LoVo (cell line): ENCODE data around the gene VIPR2.
"Not testable (repeated sequence)": the region's sequence is repeated elsewhere in the genome, so short reads cannot be mapped to it uniquely, and the experiment has no call there.

ENCODE experiments used
- DNase-seq: peaks from one replicate; pipeline ENCODE4 v3.0.0-alpha.2; 2016; ENCODE audit warnings: low spot score

VIPR2 gene, protein sequence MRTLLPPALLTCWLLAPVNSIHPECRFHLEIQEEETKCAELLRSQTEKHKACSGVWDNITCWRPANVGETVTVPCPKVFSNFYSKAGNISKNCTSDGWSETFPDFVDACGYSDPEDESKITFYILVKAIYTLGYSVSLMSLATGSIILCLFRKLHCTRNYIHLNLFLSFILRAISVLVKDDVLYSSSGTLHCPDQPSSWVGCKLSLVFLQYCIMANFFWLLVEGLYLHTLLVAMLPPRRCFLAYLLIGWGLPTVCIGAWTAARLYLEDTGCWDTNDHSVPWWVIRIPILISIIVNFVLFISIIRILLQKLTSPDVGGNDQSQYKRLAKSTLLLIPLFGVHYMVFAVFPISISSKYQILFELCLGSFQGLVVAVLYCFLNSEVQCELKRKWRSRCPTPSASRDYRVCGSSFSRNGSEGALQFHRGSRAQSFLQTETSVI

DNA sequence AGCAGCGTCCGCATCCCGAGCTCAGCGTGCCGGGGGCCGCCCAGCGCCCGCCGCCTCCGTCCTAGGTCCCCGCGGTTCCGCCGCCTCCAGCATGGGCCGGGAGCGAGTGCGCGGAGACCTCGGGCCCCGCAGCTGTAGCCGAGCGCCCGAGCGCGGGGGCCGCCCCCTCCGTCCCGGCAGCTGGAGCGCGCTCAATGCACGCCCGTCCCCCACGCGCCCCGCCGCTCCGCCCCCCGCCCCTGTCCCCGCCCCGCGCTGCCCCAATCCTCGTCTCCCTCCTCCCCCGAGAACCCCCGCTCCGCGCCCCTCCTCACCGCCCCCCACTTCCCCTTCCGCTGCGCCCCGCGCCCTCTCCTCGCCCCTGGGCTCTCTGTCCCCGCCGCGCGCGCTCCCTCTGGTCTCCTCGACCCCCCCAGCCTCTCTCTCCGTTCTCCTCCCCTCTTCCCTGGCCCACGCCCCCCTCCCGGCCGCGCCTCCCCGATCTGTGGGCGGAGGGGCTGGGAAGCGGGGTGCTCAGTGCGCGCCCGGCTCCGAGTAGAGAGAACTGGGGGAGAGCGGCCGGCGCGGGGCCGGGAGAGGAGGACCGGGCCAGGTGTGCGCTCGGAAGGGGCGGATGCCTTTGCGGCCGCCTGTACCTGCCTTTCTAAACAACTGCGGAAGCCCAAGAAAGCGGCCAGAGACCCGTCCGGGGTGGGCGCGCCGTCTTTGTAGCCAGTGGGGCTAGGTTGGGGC is at the start of gene VIPR2:
VIPR2 (minus strand) TSS at position 110 of the 732 bp plus-strand sequence; CDS start at position 14, 96 bp downstream.
- DNase-seq: no peak

DNA sequence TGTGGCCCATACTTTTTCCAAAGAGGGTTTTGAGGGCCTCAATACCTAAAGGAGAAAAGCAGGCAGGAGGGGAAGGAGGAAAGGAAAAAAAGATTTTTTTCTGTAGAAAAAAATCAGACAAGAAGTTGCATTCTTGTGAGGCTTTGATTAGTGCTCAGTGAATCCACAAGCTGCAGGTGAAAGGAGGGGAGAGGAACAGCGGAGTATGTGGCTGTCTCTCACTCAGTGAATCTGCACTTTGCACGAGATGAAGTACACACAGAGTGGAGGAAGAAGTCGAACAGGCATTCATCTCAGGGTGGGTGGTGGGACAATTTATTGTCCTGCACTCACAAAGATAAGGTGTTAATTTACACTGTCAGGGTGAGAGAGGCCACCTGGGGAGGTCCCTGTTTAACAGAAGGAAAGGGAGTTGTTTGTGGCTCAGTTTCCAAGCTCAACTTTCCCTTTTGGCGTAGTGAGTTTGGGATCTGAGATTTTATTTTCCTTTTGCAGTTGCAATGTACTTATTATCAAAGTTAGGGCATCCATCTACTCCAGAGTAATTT is 49.0 kb upstream of the VIPR2 start:
- DNase-seq: no peak

DNA sequence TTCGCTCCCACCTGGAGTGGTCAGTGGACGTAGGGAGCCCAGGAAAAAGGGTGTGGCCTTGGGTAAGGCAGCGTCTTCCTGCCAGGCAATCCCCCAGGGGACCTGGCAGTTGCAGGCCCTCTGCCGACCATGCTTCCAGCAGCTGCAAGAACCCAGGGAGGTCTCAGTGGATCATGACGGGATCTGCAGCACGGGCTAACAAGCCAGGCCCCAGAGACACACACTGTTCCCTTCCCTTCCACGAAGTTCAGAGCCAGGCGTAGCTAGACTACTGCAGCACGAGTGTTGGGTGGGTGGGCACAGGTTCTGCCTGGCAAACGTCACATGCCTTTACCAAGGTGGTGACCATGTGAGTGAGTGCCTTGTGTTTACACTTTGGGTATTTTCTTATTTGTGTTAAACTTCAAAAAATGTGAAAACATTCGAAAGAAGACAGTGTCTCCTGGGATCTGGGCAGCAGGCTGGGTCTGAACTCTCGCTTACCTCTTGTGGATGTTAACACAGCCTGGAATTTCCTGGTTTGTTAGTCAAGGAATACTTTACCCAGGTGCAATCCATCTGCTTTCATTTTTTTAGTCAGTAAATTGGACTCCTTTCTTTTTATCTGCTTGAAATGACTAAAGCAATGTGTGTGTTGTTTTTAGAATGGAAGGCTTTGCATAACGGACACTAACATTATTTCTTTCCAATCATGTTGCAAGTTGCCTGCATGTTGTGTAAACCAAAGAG is 48.2 kb upstream of the VIPR2 start:
- no peak for DNase-seq

DNA sequence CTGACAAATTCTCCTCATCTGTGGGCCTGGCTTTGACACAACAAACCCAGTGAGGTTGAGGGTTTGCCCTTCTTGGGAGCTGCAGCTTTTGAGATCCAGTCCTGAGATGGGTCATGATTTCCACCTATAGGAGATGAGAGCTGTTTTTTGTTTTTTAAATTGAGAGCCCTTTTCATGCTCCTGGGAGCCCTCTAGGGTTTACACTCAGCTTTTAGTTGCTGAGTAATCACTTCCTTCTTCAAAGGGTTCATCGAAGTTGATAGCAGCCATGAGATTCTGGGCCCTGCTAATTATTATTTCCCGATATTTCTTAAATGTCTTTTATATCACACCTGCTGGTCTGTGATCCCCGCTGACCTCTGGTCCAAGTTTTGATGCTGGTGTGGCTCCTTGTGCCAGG is 47.3 kb upstream of the VIPR2 start:
- DNase-seq: no peak

DNA sequence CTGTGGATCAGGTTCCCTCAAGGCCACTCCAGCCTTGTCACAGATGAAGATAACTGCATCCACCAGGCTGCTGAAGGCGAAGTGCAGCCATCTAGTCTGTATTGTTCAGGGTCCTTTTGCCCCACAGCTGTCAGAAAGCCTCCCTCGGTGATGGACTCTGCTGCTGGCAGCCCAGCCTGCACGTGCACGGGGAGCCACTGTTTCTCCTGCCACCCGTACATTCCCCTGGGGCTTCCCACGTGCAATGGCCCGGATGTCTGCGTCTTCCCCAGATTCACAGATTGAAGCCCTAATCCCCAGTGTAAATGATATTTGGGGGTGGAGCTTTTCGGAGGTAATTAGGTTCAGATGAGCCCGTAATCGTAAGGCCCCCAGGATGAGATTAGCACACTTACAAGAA is 46.6 kb upstream of the VIPR2 start:
- DNase-seq: no peak

DNA sequence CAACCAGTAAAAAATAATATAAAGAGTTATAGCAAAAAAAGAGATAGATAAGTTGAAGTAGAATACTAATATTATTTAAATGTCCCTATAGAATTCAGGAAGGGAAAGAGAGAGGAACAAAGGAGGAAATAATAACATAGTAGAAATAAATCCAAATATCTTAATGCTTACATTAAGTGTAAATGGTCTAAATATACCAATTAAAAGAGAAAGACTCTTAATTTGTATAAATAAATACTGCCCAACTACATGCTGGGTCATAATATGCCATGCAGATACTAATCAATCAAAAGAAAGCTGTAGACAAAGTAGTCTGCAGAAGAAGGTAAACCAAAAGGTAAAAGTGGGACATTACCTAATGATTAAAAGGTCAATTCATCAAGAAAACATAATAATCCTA is 43.3 kb upstream of the VIPR2 start:
- no peak for DNase-seq

DNA sequence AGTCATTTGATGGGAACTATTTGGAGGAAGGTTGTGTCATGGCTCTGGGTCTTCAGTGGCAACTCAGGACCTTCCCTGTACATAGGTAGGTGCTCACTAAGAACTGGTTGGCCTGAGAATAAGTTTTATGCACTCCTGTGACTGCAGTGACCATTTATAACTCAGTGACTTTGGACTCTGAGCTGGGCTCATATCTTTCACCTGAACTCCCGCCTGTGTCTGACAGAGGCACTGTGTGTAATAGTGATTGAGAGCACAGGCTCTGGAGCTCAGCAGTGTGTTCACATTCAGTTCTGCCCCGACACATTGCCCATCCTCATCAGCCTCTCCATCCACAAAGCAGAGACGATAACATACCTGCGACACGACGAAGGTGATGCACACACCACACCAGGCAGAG is 34.6 kb upstream of the VIPR2 start:
- DNase-seq: no peak

DNA sequence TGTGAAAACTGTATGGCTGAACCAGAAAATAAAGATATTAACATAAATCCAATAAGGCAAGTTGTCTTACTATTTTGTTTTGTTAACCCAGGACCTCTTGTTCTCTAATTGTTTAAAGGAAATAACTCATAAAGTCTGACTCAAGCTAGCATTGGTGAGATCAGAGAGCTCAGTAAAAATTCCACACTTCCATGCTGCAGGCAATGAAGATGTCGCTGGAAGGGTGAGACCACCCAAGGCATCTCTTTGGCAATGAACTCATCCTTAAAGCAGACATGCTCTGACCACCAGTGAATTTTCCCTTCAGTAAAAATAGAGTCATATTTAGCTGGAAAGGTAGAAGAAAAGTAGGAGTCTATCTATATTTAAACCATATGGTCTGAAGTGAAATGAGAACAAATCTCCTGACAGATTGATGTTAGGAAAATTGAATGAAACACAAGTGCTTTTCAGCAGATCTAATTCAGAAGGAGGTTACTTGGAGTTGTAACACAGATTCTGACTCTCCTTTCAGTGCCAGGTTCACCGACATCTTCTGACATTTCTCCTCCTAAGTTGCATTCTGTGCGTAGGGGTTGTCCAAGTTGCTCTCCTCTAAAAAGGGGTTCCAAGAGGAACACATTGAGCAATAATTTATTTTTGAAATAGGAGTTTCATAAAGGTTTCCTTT is 32.8 kb upstream of the VIPR2 start:
- no peak for DNase-seq

DNA sequence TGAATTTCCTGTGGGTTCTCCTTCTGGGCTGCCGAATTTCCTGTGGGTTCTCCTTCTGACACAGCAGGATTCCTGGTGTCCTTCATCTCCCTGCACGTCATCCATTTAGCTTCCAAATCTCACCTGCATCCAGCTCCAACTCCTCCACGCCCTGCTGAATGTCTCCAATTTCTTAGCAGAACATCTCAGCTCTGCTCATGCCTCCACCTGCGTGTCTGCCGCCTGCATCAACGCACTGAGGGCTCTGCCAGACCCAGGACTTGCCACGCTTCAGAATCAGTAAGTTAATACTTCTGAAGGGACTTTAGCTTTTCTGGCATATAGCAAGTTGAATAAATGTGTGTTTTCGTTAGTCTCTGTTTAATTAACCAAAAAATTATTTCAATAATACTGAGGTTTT is 31.1 kb upstream of the VIPR2 start:
- DNase-seq: no peak

DNA sequence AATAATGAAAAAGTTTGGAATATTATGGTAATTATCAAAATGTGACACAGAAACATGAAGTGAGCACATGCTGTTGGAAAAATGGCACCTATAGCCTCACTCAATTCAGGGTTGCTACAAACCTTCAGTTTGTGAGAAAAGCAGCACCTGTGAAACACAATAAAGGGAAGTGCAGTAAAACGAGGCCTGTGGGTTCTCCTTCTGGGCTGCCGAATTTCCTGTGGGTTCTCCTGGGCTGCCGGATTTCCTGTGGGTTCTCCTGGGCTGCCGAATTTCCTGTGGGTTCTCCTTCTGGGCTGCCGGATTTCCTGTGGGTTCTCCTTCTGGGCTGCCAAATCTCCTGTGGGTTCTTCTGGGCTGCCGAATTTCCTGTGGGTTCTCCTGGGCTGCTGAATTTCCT is 30.4 kb upstream of the VIPR2 start:
- not testable (repeated sequence) for DNase-seq

DNA sequence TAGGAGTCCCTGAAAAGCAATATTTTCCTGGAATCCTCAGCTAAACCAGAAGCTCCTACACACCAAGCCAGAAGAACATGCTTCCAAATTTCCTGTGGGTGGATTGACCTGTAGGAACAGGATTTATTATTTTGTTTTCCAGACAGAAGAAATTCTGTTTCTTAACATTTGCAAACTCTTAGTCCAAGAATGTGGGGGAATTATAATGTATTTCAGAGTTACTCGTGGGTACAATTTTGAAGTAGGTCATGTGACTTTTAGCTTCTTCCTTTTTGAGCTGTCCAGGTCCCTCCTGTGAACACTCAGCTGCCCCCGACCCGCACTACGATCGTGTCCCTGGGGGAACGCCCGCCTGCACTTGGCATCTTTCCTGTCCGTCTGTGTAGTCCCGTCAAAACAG is 27.7 kb upstream of the VIPR2 start:
- no peak for DNase-seq

DNA sequence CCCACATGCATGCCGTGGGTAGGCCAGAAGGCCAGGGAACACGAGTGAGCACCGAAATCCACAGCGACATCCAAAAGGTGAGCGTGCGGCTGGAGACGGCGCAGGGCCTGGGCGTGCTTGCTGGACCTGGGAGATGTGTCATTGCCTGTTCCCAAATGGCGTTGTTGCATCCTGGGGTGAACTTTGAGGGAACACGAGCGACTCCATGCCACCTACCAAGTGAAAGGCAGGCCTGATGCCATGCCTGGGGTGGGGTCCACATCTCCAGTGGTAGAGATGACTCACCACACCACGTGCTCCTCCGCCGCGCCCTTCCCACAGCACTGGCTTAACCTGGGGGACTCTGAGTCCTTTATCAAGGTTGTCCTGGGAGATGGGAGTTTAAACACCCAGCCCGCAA is 24.7 kb upstream of the VIPR2 start:
- no peak for DNase-seq

DNA sequence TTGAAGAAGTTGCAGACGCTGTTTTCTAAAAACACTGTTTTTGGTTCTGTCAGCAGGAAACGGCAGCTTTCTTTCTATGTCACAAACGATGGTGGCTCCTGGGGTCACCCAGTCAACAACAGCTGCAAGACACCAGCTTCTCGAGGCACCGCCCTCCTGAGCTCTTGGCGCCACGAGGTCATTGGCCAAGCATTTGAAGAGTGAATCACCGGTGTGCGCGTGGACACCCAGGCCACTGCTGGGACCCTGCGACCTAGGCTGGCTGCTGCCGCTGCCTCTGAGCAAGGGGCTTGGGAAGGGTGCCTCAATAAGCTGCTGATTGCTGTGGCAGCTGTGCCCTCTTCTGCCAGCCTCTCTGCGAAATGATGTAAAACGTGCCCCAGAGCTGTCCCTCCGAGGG is 22.5 kb upstream of the VIPR2 start:
- DNase-seq: no peak

DNA sequence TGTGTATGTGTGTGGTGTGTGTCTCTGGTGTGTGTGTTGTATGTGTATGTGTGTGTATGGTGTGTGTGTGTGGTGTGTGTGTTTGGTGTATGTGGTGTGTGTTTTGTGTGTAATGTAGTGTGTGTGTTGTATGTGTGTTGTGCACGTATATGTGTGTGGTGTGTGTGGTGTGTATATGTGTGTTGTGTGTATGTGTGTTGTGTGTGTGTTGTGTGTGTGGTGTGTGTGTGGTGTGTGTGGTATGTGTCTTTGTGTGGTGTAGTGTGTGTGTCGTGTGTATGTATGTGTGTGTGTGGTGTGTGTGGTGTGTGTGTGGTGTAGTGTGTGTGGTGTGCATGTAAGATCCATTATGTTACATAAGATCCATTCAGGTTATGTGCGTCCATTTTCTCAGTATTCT is 21.9 kb upstream of the VIPR2 start:
- DNase-seq: no peak

DNA sequence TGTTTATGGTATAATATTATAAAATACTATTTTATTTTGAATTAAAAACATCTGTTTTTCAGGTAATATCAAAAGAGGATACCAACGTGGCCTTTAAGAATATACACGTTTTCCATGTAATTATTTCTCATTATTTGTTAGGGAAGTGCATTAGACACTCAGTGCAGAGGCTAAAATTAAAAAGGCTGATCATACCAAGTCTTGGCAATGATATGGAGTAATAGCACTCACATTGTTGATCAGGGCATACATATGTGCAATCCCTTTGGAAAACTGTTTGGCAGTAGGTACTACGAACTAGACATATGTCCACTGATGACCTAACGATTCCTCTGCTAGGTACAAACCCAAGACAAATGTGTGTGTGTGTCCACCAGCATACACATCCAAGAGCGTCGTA is 20.7 kb upstream of the VIPR2 start:
- DNase-seq: no peak

DNA sequence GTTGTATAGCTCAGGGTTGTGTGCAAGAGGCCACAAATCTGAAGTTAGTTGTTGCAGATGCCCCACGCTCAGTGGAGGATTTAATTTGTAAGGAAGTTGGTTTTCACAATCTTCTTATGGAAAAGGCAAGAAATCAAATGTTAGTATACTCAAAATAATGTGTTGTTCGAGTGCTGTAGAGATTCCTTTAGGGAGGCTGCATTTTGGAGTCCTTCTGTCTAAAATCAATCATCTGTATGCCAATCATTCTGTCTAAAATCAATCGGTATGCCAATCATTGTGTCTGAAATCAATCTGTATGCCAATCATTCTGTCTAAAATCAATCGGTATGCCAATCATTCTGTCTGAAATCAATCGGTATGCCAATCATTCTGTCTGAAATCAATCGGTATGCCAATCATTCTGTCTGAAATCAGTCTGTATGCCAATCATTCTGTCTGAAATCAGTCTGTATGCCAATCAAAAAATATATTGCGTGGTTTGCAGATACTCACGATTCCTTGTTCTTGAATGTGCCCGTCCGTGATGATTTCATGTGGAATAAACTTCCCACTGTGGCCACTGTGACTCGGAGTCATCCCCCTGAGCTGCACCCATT is 19.1 kb upstream of the VIPR2 start:
- DNase-seq: not testable (repeated sequence)

DNA sequence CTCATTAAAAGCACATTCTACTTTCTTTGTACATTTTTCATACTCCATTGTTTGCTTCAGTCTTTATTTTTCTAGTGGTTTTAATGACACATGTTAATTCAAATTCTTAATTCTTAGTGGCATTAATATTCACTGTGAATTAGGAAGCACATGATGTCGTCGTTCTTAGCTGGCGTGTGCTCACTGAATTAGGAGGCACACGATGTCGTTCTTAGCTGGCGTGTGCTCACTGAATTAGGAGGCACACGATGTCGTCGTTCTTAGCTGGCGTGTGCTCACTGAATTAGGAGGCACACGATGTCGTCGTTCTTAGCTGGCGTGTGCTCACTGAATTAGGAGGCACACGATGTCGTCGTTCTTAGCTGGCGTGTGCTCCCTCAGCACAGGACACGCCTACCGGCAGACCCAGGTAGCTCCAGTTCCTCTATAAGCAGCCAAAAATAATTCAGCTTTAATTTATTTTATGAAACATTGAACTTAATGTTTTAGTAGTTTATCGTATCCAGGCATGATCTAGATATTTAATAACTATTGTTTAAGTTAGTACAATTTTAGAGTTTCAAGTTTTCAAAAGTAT is 17.5 kb upstream of the VIPR2 start:
- not testable (repeated sequence) for DNase-seq

DNA sequence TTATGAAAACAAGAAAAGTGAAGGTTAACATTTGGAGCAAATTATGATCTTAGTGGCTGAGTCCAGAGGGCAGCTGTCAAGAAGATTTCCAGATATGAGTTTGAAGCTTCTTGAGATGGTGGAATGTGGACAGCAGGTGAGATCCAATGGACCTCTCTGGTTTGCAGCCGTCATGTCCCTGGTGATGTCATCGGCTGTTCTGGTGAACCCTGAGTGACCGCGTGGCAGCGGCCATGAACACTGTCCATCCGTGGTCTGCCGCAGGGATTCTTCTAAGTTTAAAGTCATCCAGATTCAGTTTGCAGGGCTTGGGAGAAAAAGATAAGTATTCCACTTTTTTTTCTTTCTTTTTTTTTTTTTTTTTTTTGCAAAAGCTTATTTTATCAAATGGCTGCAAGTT is 15.8 kb upstream of the VIPR2 start:
- DNase-seq: no peak

DNA sequence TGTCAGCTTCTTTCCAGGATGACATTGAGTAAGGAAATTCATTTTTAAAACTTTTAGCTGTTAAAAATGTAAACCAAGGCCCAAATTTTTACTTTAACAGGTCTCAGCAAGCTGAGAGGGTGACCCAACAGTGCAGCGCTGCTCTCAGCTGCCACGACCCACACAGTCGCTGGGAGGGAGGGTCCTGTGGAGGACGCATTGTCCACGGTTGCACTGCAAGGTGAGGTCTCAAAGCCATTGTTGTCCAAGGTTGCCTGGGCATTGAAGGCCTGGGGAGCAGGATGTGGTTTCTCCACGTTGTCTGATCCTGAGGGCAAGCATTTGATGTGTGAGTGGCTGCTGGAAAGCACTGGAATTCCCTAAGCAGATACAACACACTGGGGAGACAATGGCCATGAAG is 15.1 kb upstream of the VIPR2 start:
- DNase-seq: no peak

DNA sequence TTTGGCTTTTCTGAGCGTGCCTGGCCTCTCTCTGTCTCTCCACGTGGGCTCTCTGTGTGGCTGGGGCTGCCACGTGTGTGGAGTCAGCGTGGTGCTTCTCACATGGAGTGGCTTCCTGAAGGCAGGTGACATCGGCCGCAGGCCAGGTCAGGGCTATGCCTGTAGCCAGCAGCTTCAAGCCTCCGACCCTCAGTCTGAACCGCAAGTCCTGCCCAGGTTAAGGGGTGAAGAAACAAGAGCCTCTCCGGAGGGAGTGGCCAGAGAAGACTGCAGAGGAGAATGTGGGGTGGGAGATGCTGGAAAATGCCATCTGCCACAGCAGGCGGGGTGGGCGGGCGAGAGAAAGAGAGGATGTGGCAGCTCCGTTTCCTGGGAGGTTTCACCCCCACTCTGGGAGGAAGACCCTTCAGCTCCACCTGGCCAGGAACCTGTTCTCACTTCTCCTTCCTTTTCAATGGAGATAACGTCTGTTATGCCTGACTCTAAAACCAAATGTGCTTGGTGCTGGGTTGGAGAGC is 14.3 kb upstream of the VIPR2 start:
- DNase-seq: no peak
